Fibroblast of the aortic adventitia (primary cell): ENCODE measurements around the gene RHOB. TPM values are rescaled to one million over a fixed set of nuclear protein-coding genes. Genes with fewer than 3 reads are reported as not detected.

Experiments used
- DNase-seq: peaks from one replicate; pipeline ENCODE4 v3.0.0-alpha.2; 2010; ENCODE audit warnings: low read depth
- H3K4me3 ChIP-seq: 2 replicates; pipeline ENCODE4 v1.5.1; 2011; ENCODE audit warnings: low read depth, mild to moderate bottlenecking, control low read depth, low read length, moderate library complexity
- total RNA-seq: library from RNA; depleted of rRNA; stranded (reverse); fragments of >200 nt; gene quantifications from 2 replicates; pipeline ENCODE4 v1.2.3, GENCODE V29; 2012; ENCODE audit warnings: low replicate concordance
- TF ChIP-seq, protein P1 (sequence below): IDR thresholded peaks from 2 replicates; pipeline ENCODE4 v1.5.1; 2011; ENCODE audit warnings: mild to moderate bottlenecking, low read length, control low read depth, inconsistent platforms; ENCODE audit not compliant: insufficient read depth

Gene RHOB
- total RNA-seq, result 40.5 and 82.0 TPM in 2 replicates

DNA sequence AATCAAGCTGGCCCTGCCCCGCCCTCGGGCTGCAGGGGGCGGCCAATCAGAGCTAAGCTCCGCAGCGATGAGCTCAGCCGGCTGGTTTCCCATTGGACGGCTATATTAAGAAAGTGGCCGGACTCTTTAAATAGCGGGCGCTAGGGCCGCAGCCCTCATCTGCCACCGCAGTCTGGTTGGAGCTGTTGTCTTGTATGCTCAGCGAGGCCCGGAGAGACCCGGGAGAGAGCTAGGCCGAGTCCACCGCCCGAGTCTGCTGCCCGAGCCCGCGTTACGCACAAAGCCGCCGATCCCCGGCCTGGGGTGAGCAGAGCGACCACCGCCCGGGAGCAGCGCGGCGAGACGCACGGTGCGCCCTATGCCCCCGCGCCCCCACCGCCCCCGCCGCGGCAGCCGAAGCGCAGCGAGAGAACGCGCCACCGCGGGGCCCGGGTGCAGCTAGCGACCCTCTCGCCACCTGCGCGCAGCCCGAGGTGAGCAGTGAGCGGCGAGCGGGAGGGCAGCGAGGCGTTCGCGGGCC is at the start of gene RHOB:
TSS of gene RHOB (plus strand) at position 158 of the 520 bp plus-strand sequence. CDS start 392 bp downstream, outside the sequence.
- TF ChIP-seq, protein P1, sequence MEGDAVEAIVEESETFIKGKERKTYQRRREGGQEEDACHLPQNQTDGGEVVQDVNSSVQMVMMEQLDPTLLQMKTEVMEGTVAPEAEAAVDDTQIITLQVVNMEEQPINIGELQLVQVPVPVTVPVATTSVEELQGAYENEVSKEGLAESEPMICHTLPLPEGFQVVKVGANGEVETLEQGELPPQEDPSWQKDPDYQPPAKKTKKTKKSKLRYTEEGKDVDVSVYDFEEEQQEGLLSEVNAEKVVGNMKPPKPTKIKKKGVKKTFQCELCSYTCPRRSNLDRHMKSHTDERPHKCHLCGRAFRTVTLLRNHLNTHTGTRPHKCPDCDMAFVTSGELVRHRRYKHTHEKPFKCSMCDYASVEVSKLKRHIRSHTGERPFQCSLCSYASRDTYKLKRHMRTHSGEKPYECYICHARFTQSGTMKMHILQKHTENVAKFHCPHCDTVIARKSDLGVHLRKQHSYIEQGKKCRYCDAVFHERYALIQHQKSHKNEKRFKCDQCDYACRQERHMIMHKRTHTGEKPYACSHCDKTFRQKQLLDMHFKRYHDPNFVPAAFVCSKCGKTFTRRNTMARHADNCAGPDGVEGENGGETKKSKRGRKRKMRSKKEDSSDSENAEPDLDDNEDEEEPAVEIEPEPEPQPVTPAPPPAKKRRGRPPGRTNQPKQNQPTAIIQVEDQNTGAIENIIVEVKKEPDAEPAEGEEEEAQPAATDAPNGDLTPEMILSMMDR, result peak; percentile 7
- DNase-seq, result peak; percentile 99
- H3K4me3 ChIP-seq, result peak within 1 kb of the TSS; percentile 93

DNA sequence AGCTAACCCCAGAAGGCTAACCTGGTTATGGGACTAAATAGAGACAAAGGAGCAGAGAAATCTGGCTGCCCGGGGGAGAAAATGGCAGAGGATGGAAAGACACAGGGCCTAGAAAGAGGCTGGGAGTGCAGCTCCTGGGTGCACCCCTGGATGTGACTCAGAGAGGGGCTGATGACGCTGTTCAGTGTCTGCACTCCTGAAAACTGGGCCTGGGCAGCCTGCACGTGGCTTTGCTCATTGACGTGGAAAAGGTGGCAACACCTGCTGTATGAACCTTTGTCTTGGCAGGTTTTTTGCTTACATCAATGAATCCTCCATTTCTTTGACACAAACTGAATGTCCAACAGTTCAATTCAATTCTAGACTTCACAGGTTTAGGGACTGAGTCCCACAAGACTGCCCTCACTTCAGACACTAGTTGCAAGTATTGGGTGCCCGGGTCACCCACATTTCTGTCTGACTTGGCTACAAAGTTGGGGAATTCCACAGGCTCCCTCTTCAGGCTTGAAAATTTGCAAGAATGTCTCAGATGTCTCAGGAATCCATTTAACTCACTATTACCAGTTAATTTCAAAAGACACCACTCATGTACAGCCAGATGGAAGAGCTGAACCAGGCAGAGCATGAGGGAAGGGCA is 48.9 kb upstream of the RHOB start:
- TF ChIP-seq, protein P1, result no peak
- DNase-seq, result no peak
- H3K4me3 ChIP-seq, result no peak overlapping the region

DNA sequence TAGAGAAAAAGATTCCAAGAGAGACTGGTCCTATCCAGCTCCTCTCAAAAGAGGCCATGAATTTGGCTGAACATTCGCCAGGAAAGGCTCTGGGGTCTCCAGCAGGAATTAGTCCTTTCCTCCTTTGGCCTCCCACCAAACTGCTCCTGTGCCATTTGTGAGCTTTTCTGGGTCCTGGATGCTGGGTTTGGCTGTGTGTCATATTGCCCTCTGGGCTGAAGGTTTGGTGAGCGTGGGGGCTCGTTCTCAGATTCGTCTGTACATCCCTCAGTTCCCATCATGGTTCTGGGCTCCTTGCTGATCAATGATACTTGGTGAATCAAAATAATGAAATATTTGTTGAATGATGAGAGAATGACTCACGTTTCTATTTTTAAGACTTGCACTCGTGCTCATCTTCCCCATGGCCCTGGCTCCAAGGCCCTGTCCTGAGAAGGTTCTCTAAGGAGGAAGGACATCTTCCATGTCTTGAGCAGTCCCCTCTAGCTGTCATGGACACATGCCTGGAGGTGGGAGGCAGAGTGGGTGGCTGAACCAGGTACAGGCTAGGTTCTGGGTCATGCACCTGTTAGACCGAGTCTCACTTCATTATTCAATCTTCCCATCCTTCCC is 47.8 kb upstream of the RHOB start:
- peak; percentile 11 for DNase-seq
- H3K4me3 ChIP-seq, result no peak overlapping the region
- TF ChIP-seq, protein P1, result no peak

DNA sequence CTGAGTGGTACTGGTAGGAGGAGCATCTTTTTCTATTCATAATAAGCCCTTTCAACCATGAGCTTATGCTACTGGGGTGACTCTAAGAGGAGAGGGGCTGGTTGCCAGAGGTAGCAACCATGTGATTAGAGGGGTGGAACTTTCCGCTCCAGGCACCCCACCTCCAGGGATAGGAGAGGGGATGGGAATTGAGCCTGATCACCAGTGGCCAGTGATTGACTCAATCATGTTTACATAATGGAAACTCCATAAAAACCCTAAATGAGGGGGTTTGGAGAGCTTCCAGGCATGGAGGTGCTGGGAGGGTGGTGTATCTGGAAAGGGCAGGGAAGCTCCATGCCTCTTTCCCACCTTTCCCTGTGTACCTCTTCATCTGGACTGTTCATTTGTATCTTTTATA is 46.6 kb upstream of the RHOB start:
- no peak for DNase-seq
- no peak overlapping the region for H3K4me3 ChIP-seq
- TF ChIP-seq, protein P1, result no peak

DNA sequence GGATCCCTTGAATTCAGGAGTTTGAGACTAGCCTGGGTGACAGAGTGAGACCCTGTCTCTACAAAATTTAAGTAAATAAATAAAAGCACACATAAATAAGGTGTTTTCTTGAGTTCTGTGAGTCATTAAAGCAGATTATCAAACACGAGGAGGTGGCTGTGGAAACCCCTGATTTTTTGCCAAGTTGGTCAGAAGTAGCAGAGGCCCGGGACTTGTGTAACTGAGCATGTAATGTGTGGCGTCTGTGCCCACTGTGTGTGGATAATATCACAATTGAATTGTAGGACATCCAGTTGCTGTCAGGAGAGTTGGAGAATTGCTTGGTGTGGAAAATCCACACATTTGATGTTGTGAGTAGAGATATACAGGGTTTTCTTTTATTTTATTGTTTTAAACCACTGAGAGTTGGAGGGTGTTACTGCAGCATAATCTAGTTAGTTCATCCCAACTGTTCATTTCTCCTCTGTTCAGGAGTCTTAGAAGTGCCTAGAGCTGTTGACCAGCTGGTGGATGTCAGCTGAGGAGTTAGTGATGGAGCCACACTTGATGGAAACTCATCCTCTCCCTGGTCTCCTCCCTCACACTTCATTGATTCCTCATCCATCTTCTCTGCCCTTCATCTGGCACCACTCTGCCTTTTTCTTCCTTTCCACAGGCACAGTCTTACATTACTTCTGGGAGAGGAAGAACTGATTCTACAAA is 45.9 kb upstream of the RHOB start:
- TF ChIP-seq, protein P1, result no peak
- H3K4me3 ChIP-seq, result no peak overlapping the region
- DNase-seq, result no peak

DNA sequence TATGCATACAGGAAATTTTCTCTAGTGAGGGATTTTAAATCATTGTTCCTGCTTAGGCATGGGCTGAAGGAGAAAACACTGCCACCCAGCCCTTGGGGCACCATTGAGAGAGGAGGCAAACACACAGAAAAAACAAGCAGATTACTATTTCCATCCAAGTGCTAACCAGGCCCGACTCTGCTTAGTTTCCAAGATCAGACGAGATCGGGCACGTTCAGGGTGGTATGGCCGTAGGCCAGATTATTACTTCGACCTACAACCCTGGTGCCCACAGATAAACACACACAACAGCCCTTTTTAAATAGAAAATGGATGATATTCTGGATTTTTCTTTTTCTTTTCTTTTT is 45.4 kb upstream of the RHOB start:
- DNase-seq, result no peak
- no peak overlapping the region for H3K4me3 ChIP-seq
- TF ChIP-seq, protein P1, result no peak
